TTC549 (cell line): ENCODE results near the gene HSFY1.
"Not testable (repeated sequence)": the region's sequence is repeated elsewhere in the genome, so short reads cannot be mapped to it uniquely, and the experiment has no call there.

Experiments
- FAIRE-seq: peaks from 2 replicates; lab custom pipeline; 2012; peaks lifted over from hg19 to GRCh38; lab: Jason Lieb, UNC

The HSFY1 gene

DNA sequence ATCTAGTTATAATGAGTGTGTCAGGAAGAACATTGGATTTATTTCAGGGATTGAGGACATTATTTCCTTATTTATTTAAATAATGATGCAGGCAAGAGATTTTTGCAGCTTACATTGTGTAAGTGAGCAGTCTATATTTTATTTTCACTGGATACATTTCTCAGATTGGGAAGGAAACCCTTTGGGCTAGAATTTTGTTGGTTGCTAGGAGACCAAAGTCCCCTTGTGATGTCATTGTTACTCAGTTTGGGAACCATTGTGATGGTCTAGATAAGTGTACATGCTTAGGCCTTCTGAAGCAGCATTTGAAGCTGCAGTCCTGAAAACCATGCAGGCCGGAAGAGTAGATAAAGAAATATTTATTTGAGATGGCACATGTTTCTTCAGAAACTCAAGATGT, at the start of gene HSFY1:
Gene HSFY1, plus strand, starts transcription at position 301 of the 400 bp plus-strand sequence. Its CDS starts 68 bp downstream, at position 369.
- FAIRE-seq: not testable (repeated sequence)

GRCh38 chrY:18504266-18504665, 42.3 kb upstream of the HSFY1 start:
- not testable (repeated sequence) for FAIRE-seq

GRCh38 chrY:18530995-18531655, 15.4 kb upstream of the HSFY1 start:
- not testable (repeated sequence) for FAIRE-seq

DNA sequence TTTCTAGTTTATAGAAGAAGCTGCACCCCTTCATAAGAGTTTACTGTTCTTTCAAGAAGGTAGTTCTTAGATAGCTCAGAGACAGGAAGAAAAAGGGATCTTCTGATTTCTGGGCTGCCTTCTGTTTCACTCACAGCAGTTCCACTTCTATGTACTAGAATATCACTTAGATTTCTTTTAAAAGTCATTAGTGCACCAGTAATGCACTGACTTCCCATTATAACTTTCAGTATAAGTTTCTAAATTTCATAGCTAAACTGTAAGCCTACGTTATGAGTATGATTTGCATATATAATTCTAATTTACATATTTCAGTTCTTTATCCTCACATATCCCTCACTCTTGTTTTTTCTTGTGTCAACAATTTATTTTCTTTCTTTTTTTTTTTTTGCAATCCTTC, 7.6 kb upstream of the HSFY1 start:
- FAIRE-seq: not testable (repeated sequence)

DNA sequence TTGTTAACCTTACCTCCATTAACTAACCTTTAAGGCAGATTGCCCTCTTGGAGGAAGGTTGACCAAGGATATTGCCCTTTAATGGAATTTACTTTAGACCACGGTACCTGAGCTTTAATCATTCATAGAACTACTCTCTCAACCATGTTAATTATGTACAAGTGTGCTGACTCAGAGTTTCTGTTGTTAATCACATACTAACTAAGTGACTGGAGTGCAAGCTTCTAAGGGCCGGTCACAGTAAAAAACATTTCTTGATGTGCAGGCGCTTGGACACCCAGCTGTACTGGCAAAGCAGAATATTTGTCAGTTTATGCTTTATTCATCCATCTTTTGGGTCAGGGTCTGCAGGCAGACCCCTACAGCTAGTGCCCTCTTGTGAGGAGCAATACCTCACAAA, 6.6 kb downstream of the HSFY1 start:
- FAIRE-seq: not testable (repeated sequence)

DNA sequence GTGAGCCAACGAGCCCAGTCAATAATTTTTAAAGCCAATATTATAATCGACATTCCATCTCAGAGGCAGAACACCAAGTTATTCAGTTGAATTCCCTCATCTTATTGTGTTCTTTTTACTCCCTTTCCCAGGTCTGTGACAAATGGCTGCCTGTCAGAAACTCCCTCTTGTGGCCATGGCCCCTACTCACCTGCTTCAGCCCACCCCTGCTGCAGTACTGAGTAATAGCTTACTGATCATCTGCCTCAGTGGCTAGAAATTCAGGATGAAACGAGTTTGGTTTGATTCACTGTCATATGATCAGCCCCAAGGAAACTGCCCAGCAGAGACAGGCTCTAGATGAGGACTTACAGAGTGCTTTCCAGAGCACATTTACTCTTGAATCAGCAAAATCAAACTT, 19.4 kb downstream of the HSFY1 start:
- not testable (repeated sequence) for FAIRE-seq
